MCF 10A (cell line): ENCODE data around the gene LRRC75A. TPM values are rescaled to one million over a fixed set of nuclear protein-coding genes. Genes with fewer than 3 reads are reported as not detected.
A peak's percentile ranks its signal among the peaks of the same experiment; 100 is the strongest.

Experiments
- Bru-seq: library from RNA; stranded (reverse); fragments of 400-500 nt; gene quantifications from one replicate; lab custom pipeline; 2021; lab: Mats Ljungman, UMichigan
- BruChase-seq, 2 experiments: library from RNA; stranded (reverse); fragments of 400-500 nt; gene quantifications; one replicate each; lab custom pipeline; 2021; lab: Mats Ljungman, UMichigan
- BruUV-seq: library from RNA; stranded (reverse); fragments of 400-500 nt; replicated peaks from 2 replicates; lab custom pipeline; 2021; lab: Mats Ljungman, UMichigan
- CTCF ChIA-PET: fragments of 300-600 bp; sonication (Branson Sonifier 250); formaldehyde crosslinking; extraction: SDS; loops from one replicate; lab custom pipeline; 2021; ENCODE audit warnings: antibody characterized with exemption, inconsistent platforms; lab: Yijun Ruan, JAX
- POLR2A ChIA-PET: fragments of 300-600, 350-650 bp; sonication (Branson Sonifier 250); formaldehyde crosslinking; extraction: SDS; loops from one replicate; lab custom pipeline; 2020; ENCODE audit warnings: antibody characterized with exemption, inconsistent platforms; lab: Yijun Ruan, JAX
- DNase-seq: peaks from one replicate; pipeline ENCODE4 v3.0.0-alpha.2; 2018; ENCODE audit not compliant: unreplicated experiment
- H3K27ac Mint-ChIP-seq: one replicate; pipeline ENCODE4 v1.8.0; 2022; ENCODE audit warnings: mild to moderate bottlenecking, low read depth, mixed read lengths; ENCODE audit not compliant: unreplicated experiment
- H3K27me3 Mint-ChIP-seq: one replicate; pipeline ENCODE4 v1.8.0; 2022; ENCODE audit warnings: mixed read lengths; ENCODE audit not compliant: insufficient read depth, unreplicated experiment
- H3K36me3 Mint-ChIP-seq: one replicate; pipeline ENCODE4 v1.8.0; 2022; ENCODE audit warnings: mild to moderate bottlenecking, moderate library complexity, mixed read lengths; ENCODE audit not compliant: insufficient read depth, unreplicated experiment
- H3K4me1 Mint-ChIP-seq: one replicate; pipeline ENCODE4 v1.8.0; 2022; ENCODE audit warnings: mixed read lengths; ENCODE audit not compliant: insufficient read depth, unreplicated experiment
- H3K4me3 Mint-ChIP-seq: one replicate; pipeline ENCODE4 v1.8.0; 2022; ENCODE audit warnings: mild to moderate bottlenecking, moderate library complexity, mixed read lengths; ENCODE audit not compliant: unreplicated experiment
- H3K9me3 Mint-ChIP-seq: one replicate; pipeline ENCODE4 v1.8.0; 2022; ENCODE audit warnings: mixed read lengths; ENCODE audit not compliant: unreplicated experiment
- CTCF ChIP-seq: fragments of 200-600 bp; IDR thresholded peaks from one replicate; pipeline ENCODE4 v1.8.0; 2022; ENCODE audit warnings: antibody characterized with exemption, mild to moderate bottlenecking; ENCODE audit not compliant: unreplicated experiment
- intact Hi-C: fragments of 100-400 bp; cut with micrococcal nuclease; formaldehyde crosslinking; loops from 2 replicates; pipeline ENCODE4 v1.14.1; 2022
- long read RNA-seq: library from polyadenylated mRNA; stranded (forward); transcript quantifications from one replicate; pipeline ENCODE4 v2.0.0, GENCODE V29; 2022
- total RNA-seq: library from RNA; stranded (reverse); gene quantifications from 2 replicates; pipeline ENCODE4 v1.2.3, GENCODE V29; 2022

LRRC75A gene
- total RNA-seq: 0.29 and 0.30 TPM in 2 replicates
- percentile 18 among the genes with signal in this experiment for Bru-seq, nascent RNA
- BruChase-seq, experiment 1, labeled RNA remaining after a 6-hour chase: percentile 16 among the genes with signal in this experiment
- BruChase-seq, experiment 2, labeled RNA remaining after a 2-hour chase: percentile 17 among the genes with signal in this experiment
- long read RNA-seq, partial matches to known transcripts: 0 of 35 reads
- long read RNA-seq, other reads (novel, unspliced or antisense): 35 of 35 reads

- intact Hi-C loops: no loop called here
- Mint-ChIP-seq H3K9me3 (no peaks in the 10 kb centered on the region), H3K27ac (no peak within 1 kb of the TSS), H3K4me3 (peak within 1 kb of the TSS; percentile 57), H3K4me1 (peaks cover 11% of the 10 kb centered on the region), H3K27me3 (peaks cover 57% of the 10 kb centered on the region), H3K36me3 (no peaks in the 10 kb centered on the region)
- peak; percentile 18 for DNase-seq
- ChIA-PET CTCF (interaction anchor here (1.1 kb wide), 1 partner anchor 40 kb away, joined by 4 read pairs; no protein-coding TSS in a partner anchor), POLR2A (interaction anchor here (2.7 kb wide), 1 partner anchor 53 kb away, joined by 11 read pairs; no protein-coding TSS in a partner anchor)
- BruUV-seq: no TSS peak
- TF ChIP-seq CTCF: no peak
Measured at GRCh38 chr17:16491703-16492612, at the start of gene LRRC75A. LRRC75A (minus strand) TSS chr17:16492193; CDS start chr17:16491990, 203 bp downstream.

- no TSS peak for BruUV-seq
- peaks cover 10% of the 10 kb centered on the region for H3K9me3 Mint-ChIP-seq
- H3K36me3 Mint-ChIP-seq: peaks cover 4% of the 10 kb centered on the region
- H3K4me1 Mint-ChIP-seq: no peaks in the 10 kb centered on the region
- ChIA-PET CTCF (interaction anchor here (0.9 kb wide), 1 partner anchor 375 kb away, joined by 3 read pairs; no protein-coding TSS in a partner anchor), POLR2A (no interaction called here)
- no peaks in the 10 kb centered on the region for H3K27me3 Mint-ChIP-seq
- no peak for DNase-seq
- TF ChIP-seq CTCF: no peak
- intact Hi-C loops: no loop called here
- peak overlapping the region; percentile 99 for H3K4me3 Mint-ChIP-seq
- H3K27ac Mint-ChIP-seq: no peak overlapping the region
Measured at GRCh38 chr17:16537130-16537458, 45.1 kb upstream of the LRRC75A start.

- DNase-seq: no peak
- TF ChIP-seq CTCF: no peak
- H3K4me3 Mint-ChIP-seq: no peak overlapping the region
- H3K9me3 Mint-ChIP-seq: no peaks in the 10 kb centered on the region
- intact Hi-C loops: no loop called here
- H3K36me3 Mint-ChIP-seq: peaks cover 4% of the 10 kb centered on the region
- ChIA-PET CTCF (interaction anchor here (0.6 kb wide), 2 partner anchors 148 to 155 kb away, joined by 3 to 6 read pairs; no protein-coding TSS in a partner anchor), POLR2A (interaction anchor here (0.6 to 1.8 kb wide), 3 partner anchors 13 to 96 kb away, joined by 3 to 8 read pairs (median 4); no protein-coding TSS in a partner anchor)
- H3K4me1 Mint-ChIP-seq: no peaks in the 10 kb centered on the region
- peaks cover 23% of the 10 kb centered on the region for H3K27me3 Mint-ChIP-seq
- BruUV-seq: no TSS peak
- H3K27ac Mint-ChIP-seq: no peak overlapping the region
Measured at GRCh38 chr17:16534236-16534635, 42.2 kb upstream of the LRRC75A start.

GRCh38 chr17:16529906-16530305, 37.9 kb upstream of the LRRC75A start:
- Mint-ChIP-seq H3K4me3 (no peak overlapping the region), H3K27ac (no peak overlapping the region), H3K36me3 (no peaks in the 10 kb centered on the region), H3K4me1 (no peaks in the 10 kb centered on the region), H3K9me3 (peaks cover 7% of the 10 kb centered on the region), H3K27me3 (peaks cover 60% of the 10 kb centered on the region)
- POLR2A ChIA-PET: no interaction called here
- DNase-seq: no peak
- CTCF ChIA-PET: interaction anchor here (0.7 to 2.0 kb wide), 4 partner anchors 8 to 167 kb away, joined by 3 to 10 read pairs (median 6); no protein-coding TSS in a partner anchor
- TF ChIP-seq CTCF: no peak
- intact Hi-C loops: no loop called here
- no TSS peak for BruUV-seq
